Osteoblast (primary cell): ENCODE data around the gene RAB7B. TPM values are rescaled to one million over a fixed set of nuclear protein-coding genes. Genes with fewer than 3 reads are reported as not detected.

Experiments
- DNase-seq: peaks from one replicate; pipeline ENCODE4 v3.0.0; 2011; ENCODE audit warnings: low spot score, mixed read lengths; ENCODE audit not compliant: insufficient read length; ENCODE audit errors: missing footprints
- H2AFZ ChIP-seq: 2 replicates; pipeline ENCODE4 v1.6.0; 2011; ENCODE audit warnings: mild to moderate bottlenecking, low read length
- H3K27ac ChIP-seq: 2 replicates; pipeline ENCODE4 v1.5.1; 2011; ENCODE audit warnings: mild to moderate bottlenecking, low read depth, low read length, moderate library complexity
- H3K27me3 ChIP-seq: 2 replicates; pipeline ENCODE4 v1.6.0; 2012; ENCODE audit warnings: mild to moderate bottlenecking, control low read depth, inconsistent platforms, low read length, moderate library complexity; ENCODE audit not compliant: insufficient read depth
- H3K36me3 ChIP-seq: 2 replicates; pipeline ENCODE4 v1.5.1; 2011; ENCODE audit warnings: mild to moderate bottlenecking, low read length, control low read depth, moderate library complexity; ENCODE audit not compliant: insufficient read depth
- H3K4me1 ChIP-seq: 2 replicates; pipeline ENCODE4 v1.5.1; 2011; ENCODE audit warnings: mild to moderate bottlenecking, low read length, control low read depth, moderate library complexity; ENCODE audit not compliant: insufficient read depth
- H3K4me2 ChIP-seq: 2 replicates; pipeline ENCODE4 v1.6.0; 2011; ENCODE audit warnings: mild to moderate bottlenecking, low read length; ENCODE audit not compliant: insufficient read depth
- H3K4me3 ChIP-seq: fragments of 200-600 bp; sonication (generic); 3 replicates; pipeline ENCODE4 v1.5.1; 2012; ENCODE audit warnings: mild to moderate bottlenecking, low read length, inconsistent platforms; ENCODE audit not compliant: insufficient read depth
- H3K79me2 ChIP-seq: 2 replicates; pipeline ENCODE4 v1.6.0; 2012; ENCODE audit warnings: mild to moderate bottlenecking, low read length, control low read depth, inconsistent platforms; ENCODE audit not compliant: insufficient read depth
- H3K9me3 ChIP-seq: 2 replicates; pipeline ENCODE4 v1.5.1; 2011; ENCODE audit warnings: low read depth, low read length, control low read depth
- H4K20me1 ChIP-seq: 2 replicates; pipeline ENCODE4 v1.6.0; 2012; ENCODE audit warnings: mild to moderate bottlenecking, low read length, control low read depth; ENCODE audit not compliant: insufficient read depth
- total RNA-seq: library from RNA; depleted of rRNA; stranded (reverse); fragments of >200 nt; gene quantifications from 2 replicates; pipeline ENCODE4 v1.2.3, GENCODE V29; 2012
- TF ChIP-seq, protein P1 (sequence below): IDR thresholded peaks from 2 replicates; pipeline ENCODE4 v1.5.1; 2011; ENCODE audit warnings: mild to moderate bottlenecking, low read depth, low read length, moderate library complexity; ENCODE audit errors: extremely low read depth

RAB7B gene
- total RNA-seq, 1 donor: 7.6 TPM

DNA sequence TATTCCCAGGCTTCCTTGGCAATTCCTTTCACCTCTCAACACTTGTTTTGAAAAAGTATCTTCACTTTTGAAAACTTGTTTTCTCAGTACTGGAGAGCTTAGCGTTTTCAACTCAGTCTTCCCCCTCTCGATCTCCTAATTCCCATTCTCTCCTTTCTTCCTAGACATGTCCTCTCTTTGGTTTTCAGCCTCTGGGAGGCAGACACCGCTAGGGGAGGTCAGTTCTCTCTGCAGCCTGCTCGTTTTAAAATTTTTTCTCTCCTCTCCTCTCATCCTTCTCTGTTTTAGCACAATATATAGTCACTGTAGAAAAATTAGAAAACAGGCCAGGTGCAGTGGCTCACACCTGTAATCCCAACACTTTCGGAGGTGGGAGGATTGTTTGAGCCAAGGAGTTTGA, 37.1 kb upstream of the RAB7B start:
- H2AFZ ChIP-seq: no peak overlapping the region
- no peaks in the 10 kb centered on the region for H4K20me1 ChIP-seq
- TF ChIP-seq, protein P1, sequence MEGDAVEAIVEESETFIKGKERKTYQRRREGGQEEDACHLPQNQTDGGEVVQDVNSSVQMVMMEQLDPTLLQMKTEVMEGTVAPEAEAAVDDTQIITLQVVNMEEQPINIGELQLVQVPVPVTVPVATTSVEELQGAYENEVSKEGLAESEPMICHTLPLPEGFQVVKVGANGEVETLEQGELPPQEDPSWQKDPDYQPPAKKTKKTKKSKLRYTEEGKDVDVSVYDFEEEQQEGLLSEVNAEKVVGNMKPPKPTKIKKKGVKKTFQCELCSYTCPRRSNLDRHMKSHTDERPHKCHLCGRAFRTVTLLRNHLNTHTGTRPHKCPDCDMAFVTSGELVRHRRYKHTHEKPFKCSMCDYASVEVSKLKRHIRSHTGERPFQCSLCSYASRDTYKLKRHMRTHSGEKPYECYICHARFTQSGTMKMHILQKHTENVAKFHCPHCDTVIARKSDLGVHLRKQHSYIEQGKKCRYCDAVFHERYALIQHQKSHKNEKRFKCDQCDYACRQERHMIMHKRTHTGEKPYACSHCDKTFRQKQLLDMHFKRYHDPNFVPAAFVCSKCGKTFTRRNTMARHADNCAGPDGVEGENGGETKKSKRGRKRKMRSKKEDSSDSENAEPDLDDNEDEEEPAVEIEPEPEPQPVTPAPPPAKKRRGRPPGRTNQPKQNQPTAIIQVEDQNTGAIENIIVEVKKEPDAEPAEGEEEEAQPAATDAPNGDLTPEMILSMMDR: no peak
- peaks cover 62% of the 10 kb centered on the region for H3K27me3 ChIP-seq
- H3K4me1 ChIP-seq: no peaks in the 10 kb centered on the region
- no peaks in the 10 kb centered on the region for H3K79me2 ChIP-seq
- H3K27ac ChIP-seq: no peak overlapping the region
- H3K4me3 ChIP-seq: no peak overlapping the region
- no peak for DNase-seq
- no peaks in the 10 kb centered on the region for H3K9me3 ChIP-seq
- no peaks in the 10 kb centered on the region for H3K36me3 ChIP-seq
- H3K4me2 ChIP-seq: no peak overlapping the region

DNA sequence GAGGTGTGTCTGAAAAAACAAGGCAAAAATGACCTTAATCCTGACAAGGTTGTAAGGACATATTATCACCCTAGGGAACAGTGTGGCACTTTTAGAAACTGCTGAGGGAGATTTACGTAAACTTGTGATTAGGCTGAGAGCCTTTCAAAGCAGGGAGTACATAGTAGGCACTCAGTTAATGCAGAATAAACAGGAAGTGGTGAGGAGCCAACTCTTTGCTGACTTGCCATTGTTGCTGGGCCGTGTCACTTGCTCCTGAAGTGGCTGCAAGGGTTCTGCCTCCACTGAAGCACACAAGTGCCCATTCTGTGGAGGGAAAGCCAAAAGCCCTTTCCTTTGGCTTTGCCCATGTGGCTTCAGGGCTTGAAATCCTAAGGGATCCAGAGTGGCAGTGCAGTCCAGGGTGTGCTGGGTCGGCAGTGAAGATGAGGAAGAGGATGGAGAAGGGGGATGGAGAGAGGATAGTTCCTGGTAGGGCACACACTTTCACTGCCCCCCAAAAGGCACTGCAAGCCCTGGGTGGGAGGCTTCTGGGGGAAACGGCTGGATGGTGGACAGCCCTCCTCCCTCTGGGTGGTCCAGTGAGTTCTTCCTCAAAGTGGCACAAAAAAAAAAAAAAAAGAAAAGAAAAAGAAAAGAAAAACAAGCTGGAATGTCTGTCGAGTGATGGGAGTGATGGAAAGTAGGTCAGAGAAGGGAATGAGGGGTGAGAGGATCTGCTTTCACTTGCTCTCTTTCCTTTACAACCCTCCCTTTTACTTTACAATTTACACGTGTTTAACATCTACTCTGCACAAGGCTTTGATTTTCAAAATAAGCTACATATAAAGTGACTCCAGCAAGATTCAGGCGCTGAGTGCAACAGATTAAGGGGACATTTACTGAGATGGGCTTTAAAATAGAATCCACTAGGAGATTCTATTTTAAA, 36.1 kb upstream of the RAB7B start:
- Histone ChIP-seq H2AFZ (no peak overlapping the region), H3K27me3 (peaks cover 72% of the 10 kb centered on the region), H3K79me2 (no peaks in the 10 kb centered on the region), H3K4me1 (no peaks in the 10 kb centered on the region), H4K20me1 (no peaks in the 10 kb centered on the region), H3K9me3 (no peaks in the 10 kb centered on the region), H3K4me2 (no peak overlapping the region), H3K27ac (no peak overlapping the region), H3K4me3 (no peak overlapping the region), H3K36me3 (no peaks in the 10 kb centered on the region)
- TF ChIP-seq, protein P1: no peak
- no peak for DNase-seq

DNA sequence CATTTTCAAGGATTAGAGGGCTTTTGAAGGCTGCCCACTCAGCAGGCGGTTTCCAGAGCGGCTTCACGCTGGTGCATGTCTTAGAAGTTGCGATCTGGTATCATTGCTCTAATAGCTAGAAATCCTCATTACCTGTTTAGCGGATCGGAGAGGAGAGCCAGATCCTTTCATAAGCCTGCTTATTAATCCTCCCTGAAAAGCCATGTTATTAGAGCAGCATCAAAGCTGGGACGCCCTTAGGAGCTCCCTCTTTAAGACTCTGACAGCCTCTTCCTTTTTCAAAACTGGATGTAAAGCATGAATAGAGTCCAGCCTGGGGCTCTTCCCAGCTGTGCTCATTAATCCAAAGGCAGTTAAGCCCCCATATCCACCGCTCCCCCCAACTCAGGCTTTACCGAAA, 34.4 kb upstream of the RAB7B start:
- H3K4me1 ChIP-seq: no peaks in the 10 kb centered on the region
- no peak overlapping the region for H3K4me3 ChIP-seq
- no peaks in the 10 kb centered on the region for H3K79me2 ChIP-seq
- H3K27me3 ChIP-seq: peaks cover 83% of the 10 kb centered on the region
- H3K36me3 ChIP-seq: no peaks in the 10 kb centered on the region
- no peak overlapping the region for H3K27ac ChIP-seq
- no peaks in the 10 kb centered on the region for H4K20me1 ChIP-seq
- no peak overlapping the region for H3K4me2 ChIP-seq
- H2AFZ ChIP-seq: no peak overlapping the region
- TF ChIP-seq, protein P1: no peak
- no peak for DNase-seq
- no peaks in the 10 kb centered on the region for H3K9me3 ChIP-seq

DNA sequence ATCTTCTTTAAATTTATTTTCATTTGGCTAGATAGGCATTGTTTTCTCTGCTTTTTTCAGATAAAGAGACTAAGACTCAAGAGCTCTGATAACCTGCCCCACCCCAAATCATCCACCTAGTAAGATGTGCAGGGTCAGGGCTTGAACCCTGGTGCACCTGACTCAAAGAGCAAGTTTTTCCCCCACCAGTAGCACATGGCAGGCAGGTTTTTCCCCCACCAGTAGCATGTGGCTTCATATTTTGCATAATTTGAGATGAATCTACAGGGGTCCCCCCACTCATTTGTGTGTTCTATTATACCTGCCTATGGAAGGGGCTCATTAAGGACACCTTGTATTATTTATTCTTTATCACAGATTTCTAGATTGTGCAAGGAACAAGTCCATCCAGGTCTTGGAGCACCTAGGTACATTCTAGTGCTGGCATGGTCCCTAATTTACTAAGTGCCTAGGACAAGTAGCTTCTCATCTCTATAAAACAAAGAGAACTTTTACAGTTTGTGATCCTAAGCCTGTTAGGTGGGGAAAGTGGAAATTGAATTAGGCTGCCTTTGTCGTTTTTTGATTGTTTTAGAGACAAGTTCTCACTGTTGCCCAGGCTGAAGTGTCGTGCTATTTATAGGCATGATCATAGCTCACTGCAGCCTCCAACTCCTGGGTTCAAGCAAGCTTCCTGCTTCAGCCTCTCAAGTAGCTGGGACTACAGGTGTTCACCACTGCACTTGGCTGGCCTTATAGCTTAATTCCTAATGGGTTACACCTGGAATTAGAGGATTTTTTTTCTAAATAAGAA, 33.7 kb upstream of the RAB7B start:
- Histone ChIP-seq H3K4me1 (no peaks in the 10 kb centered on the region), H3K36me3 (no peaks in the 10 kb centered on the region), H3K27me3 (peaks cover 82% of the 10 kb centered on the region), H3K27ac (no peak overlapping the region), H3K4me3 (no peak overlapping the region), H3K9me3 (no peaks in the 10 kb centered on the region), H3K79me2 (no peaks in the 10 kb centered on the region), H2AFZ (no peak overlapping the region), H3K4me2 (no peak overlapping the region), H4K20me1 (no peaks in the 10 kb centered on the region)
- DNase-seq: no peak
- TF ChIP-seq, protein P1: no peak
